ENCODE measurements around the gene COL27A1. TPM values are rescaled to one million over a fixed set of nuclear protein-coding genes. Genes with fewer than 3 reads are reported as not detected.
A peak's percentile ranks its signal among the peaks of the same experiment; 100 is the strongest.

COL27A1 gene
- total RNA-seq, 1 donor from 2014 or later, result 61.4 TPM

DNA sequence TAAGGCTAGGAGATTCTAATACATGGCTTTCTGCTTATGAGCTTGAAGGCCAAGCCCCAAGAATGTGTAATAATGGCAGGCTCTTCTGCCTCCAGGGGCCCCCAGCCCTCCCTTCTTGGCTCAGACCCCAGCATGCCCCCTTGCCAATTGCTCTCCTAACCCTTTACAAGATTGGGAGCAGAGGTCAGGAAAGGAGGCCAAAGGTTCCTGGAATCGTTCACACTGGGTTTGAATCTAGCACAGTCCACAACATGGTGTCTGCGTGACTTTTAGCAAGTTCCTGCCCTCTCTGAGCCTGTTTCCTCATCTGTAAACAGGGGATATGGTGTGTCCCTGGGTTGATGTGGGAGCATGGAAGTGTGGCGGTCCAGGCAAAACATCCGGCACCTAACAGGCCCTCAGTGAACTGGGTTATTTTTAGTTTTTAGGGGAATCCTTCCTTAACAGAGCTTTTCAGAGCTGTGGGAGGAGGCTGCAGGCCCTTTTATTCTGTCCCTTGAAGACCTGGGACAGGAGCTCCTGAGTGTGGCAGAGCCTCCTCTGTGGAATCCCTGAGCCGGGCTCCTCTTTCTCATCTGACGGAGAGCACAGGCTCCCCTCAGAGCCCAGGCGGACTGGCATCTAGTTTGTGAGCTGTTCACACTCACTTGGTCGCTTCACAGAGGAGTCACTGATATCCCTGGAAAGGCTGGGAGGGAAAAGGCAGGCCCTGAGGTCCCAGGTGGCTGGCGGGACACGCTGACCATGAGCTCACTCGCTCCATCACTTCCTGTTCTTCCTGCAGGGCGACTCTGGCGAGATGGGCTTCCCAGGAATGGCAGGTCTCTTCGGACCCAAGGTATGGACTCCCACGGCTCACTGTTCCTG lies 144.2 kb downstream of the COL27A1 start:
- no peaks in the 10 kb centered on the region for H3K9me3 Mint-ChIP-seq (ENCODE audit: unreplicated experiment)
- no peaks in the 10 kb centered on the region for H3K27me3 Mint-ChIP-seq (ENCODE audit: unreplicated experiment)
- DNase-seq (ENCODE audit: low spot score), result no peak
- TF ChIP-seq CTCF (IDR thresholded peaks at IDR 0.05; ENCODE audit: unreplicated experiment), result no peak
- peaks cover 36% of the 10 kb centered on the region for H3K36me3 Mint-ChIP-seq (ENCODE audit: low read depth, unreplicated experiment)
- H3K4me1 Mint-ChIP-seq (ENCODE audit: unreplicated experiment), result no peaks in the 10 kb centered on the region
- H3K4me3 Mint-ChIP-seq (ENCODE audit: unreplicated experiment), result peak overlapping the region; percentile 59
- no peak overlapping the region for H3K27ac Mint-ChIP-seq (ENCODE audit: unreplicated experiment)

DNA sequence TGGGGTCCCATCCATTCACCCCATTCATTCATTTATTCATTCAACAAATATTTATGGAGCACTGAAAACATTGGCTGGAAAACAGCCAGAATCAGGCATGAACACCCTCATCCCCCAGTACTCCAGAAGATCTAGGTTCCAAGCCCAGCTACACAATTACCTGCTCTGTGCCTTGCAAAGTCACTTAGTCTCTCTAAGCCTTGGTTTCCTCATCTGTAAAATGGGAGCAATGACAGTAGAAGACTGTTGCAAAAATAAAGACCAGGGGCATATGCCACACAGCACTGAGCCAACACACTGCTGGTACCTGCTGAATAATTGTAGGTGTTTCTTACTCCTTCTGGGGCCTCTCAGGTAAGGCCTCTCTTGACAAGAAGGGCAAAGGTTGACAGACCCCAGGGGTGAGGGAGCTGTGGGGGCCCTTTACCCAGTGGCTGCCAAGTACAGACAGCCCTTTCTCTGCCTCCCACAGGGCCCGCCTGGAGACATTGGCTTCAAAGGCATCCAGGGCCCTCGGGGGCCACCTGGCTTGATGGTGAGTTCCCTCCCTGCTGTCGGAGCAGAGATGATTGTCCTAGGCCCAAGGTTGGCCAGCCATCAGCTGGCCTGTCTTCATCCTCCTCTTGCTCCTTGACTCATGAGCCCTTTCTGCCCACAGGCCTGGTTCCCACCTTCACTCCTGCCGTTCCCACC lies 145.0 kb downstream of the COL27A1 start:
- H3K36me3 Mint-ChIP-seq (ENCODE audit: low read depth, unreplicated experiment), result peaks cover 28% of the 10 kb centered on the region
- no peak overlapping the region for H3K27ac Mint-ChIP-seq (ENCODE audit: unreplicated experiment)
- no peaks in the 10 kb centered on the region for H3K27me3 Mint-ChIP-seq (ENCODE audit: unreplicated experiment)
- peak overlapping the region; percentile 59 for H3K4me3 Mint-ChIP-seq (ENCODE audit: unreplicated experiment)
- H3K4me1 Mint-ChIP-seq (ENCODE audit: unreplicated experiment), result no peaks in the 10 kb centered on the region
- H3K9me3 Mint-ChIP-seq (ENCODE audit: unreplicated experiment), result no peaks in the 10 kb centered on the region
- TF ChIP-seq CTCF (IDR thresholded peaks at IDR 0.05; ENCODE audit: unreplicated experiment), result no peak
- no peak for DNase-seq (ENCODE audit: low spot score)

GRCh38 chr9:114300846-114301797 lies 145.8 kb downstream of the COL27A1 start:
- H3K27me3 Mint-ChIP-seq (ENCODE audit: unreplicated experiment), result no peaks in the 10 kb centered on the region
- no peak overlapping the region for H3K27ac Mint-ChIP-seq (ENCODE audit: unreplicated experiment)
- no peaks in the 10 kb centered on the region for H3K4me1 Mint-ChIP-seq (ENCODE audit: unreplicated experiment)
- peaks cover 20% of the 10 kb centered on the region for H3K36me3 Mint-ChIP-seq (ENCODE audit: low read depth, unreplicated experiment)
- no peak overlapping the region for H3K4me3 Mint-ChIP-seq (ENCODE audit: unreplicated experiment)
- no peaks in the 10 kb centered on the region for H3K9me3 Mint-ChIP-seq (ENCODE audit: unreplicated experiment)
- TF ChIP-seq CTCF (IDR thresholded peaks at IDR 0.05; ENCODE audit: unreplicated experiment), result no peak
- DNase-seq (ENCODE audit: low spot score), result no peak

GRCh38 chr9:114301798-114302565 lies 146.6 kb downstream of the COL27A1 start:
- no peak overlapping the region for H3K4me3 Mint-ChIP-seq (ENCODE audit: unreplicated experiment)
- no peaks in the 10 kb centered on the region for H3K9me3 Mint-ChIP-seq (ENCODE audit: unreplicated experiment)
- H3K27me3 Mint-ChIP-seq (ENCODE audit: unreplicated experiment), result no peaks in the 10 kb centered on the region
- no peak overlapping the region for H3K27ac Mint-ChIP-seq (ENCODE audit: unreplicated experiment)
- TF ChIP-seq CTCF (IDR thresholded peaks at IDR 0.05; ENCODE audit: unreplicated experiment), result no peak
- peaks cover 19% of the 10 kb centered on the region for H3K36me3 Mint-ChIP-seq (ENCODE audit: low read depth, unreplicated experiment)
- DNase-seq (ENCODE audit: low spot score), result no peak
- no peaks in the 10 kb centered on the region for H3K4me1 Mint-ChIP-seq (ENCODE audit: unreplicated experiment)

Data from endothelial cell (in vitro differentiated cells).